ENCODE data around the gene SLC9A4. TPM values are rescaled to one million over a fixed set of nuclear protein-coding genes. Genes with fewer than 3 reads are reported as not detected.

SLC9A4 gene
- total RNA-seq, 1 donor from 2014 or later = 7.9 TPM

- H3K4me1 Mint-ChIP-seq (ENCODE audit: unreplicated experiment) = no peaks in the 10 kb centered on the region
- H3K36me3 Mint-ChIP-seq = no peaks in the 10 kb centered on the region
- H3K27ac Mint-ChIP-seq = peak overlapping the region; percentile 29
- no peak for DNase-seq (ENCODE audit: extremely low spot score, unreplicated experiment)
- peaks cover 3% of the 10 kb centered on the region for H3K27me3 Mint-ChIP-seq
- no peak overlapping the region for H3K4me3 Mint-ChIP-seq
- no peak for TF ChIP-seq CTCF (conservative IDR thresholded peaks at IDR 0.05)
- peaks cover 4% of the 10 kb centered on the region for H3K9me3 Mint-ChIP-seq
Observed at GRCh38 chr2:102453501-102453900, 19.5 kb upstream of the SLC9A4 start.

- TF ChIP-seq CTCF (conservative IDR thresholded peaks at IDR 0.05) = no peak
- H3K9me3 Mint-ChIP-seq = peaks cover 4% of the 10 kb centered on the region
- no peak for DNase-seq (ENCODE audit: extremely low spot score, unreplicated experiment)
- H3K27ac Mint-ChIP-seq = no peak overlapping the region
- H3K27me3 Mint-ChIP-seq = peaks cover 9% of the 10 kb centered on the region
- H3K36me3 Mint-ChIP-seq = no peaks in the 10 kb centered on the region
- H3K4me3 Mint-ChIP-seq = no peak overlapping the region
- no peaks in the 10 kb centered on the region for H3K4me1 Mint-ChIP-seq (ENCODE audit: unreplicated experiment)
Observed at GRCh38 chr2:102455061-102455670, 17.9 kb upstream of the SLC9A4 start.

GRCh38 chr2:102460467-102460866 is 12.6 kb upstream of the SLC9A4 start:
- no peak for DNase-seq (ENCODE audit: extremely low spot score, unreplicated experiment)
- H3K27me3 Mint-ChIP-seq = peaks cover 6% of the 10 kb centered on the region

GRCh38 chr2:102461188-102461587 is 11.8 kb upstream of the SLC9A4 start:
- no peaks in the 10 kb centered on the region for H3K9me3 Mint-ChIP-seq
- no peaks in the 10 kb centered on the region for H3K36me3 Mint-ChIP-seq
- no peaks in the 10 kb centered on the region for H3K4me1 Mint-ChIP-seq (ENCODE audit: unreplicated experiment)
- H3K27me3 Mint-ChIP-seq = peaks cover 6% of the 10 kb centered on the region
- H3K27ac Mint-ChIP-seq = no peak overlapping the region
- no peak for TF ChIP-seq CTCF (conservative IDR thresholded peaks at IDR 0.05)
- no peak overlapping the region for H3K4me3 Mint-ChIP-seq
- no peak for DNase-seq (ENCODE audit: extremely low spot score, unreplicated experiment)

More at GRCh38 chr2:102460467-102460866, 12.6 kb upstream of the SLC9A4 start:
- H3K36me3 Mint-ChIP-seq = no peaks in the 10 kb centered on the region
- TF ChIP-seq CTCF (conservative IDR thresholded peaks at IDR 0.05) = no peak
- no peaks in the 10 kb centered on the region for H3K4me1 Mint-ChIP-seq (ENCODE audit: unreplicated experiment)
- H3K9me3 Mint-ChIP-seq = peaks cover 4% of the 10 kb centered on the region
- H3K27ac Mint-ChIP-seq = no peak overlapping the region
- H3K4me3 Mint-ChIP-seq = no peak overlapping the region

- H3K27ac Mint-ChIP-seq = no peak overlapping the region
- no peaks in the 10 kb centered on the region for H3K9me3 Mint-ChIP-seq
- TF ChIP-seq CTCF (conservative IDR thresholded peaks at IDR 0.05) = no peak
- H3K36me3 Mint-ChIP-seq = no peaks in the 10 kb centered on the region
- no peaks in the 10 kb centered on the region for H3K4me1 Mint-ChIP-seq (ENCODE audit: unreplicated experiment)
- H3K27me3 Mint-ChIP-seq = peaks cover 6% of the 10 kb centered on the region
- DNase-seq (ENCODE audit: extremely low spot score, unreplicated experiment) = no peak
- no peak overlapping the region for H3K4me3 Mint-ChIP-seq
Observed at GRCh38 chr2:102463160-102463559, 9.9 kb upstream of the SLC9A4 start.

Measured in type B pancreatic cell (in vitro differentiated cells).